SK-N-MC (cell line): Measurements from ENCODE around the gene SMAD7.

Source experiments
- EZH2 ChIP-seq: fragments of 200-600 bp; sonication (generic); IDR thresholded peaks from one replicate; pipeline ENCODE4 v1.6.1; 2017; ENCODE audit warnings: antibody characterized with exemption
- POLR2AphosphoS5 ChIP-seq: IDR thresholded peaks from 2 replicates; pipeline ENCODE4 v1.6.1; 2012; ENCODE audit warnings: mild to moderate bottlenecking, low read depth, low read length, borderline replicate concordance

DNA sequence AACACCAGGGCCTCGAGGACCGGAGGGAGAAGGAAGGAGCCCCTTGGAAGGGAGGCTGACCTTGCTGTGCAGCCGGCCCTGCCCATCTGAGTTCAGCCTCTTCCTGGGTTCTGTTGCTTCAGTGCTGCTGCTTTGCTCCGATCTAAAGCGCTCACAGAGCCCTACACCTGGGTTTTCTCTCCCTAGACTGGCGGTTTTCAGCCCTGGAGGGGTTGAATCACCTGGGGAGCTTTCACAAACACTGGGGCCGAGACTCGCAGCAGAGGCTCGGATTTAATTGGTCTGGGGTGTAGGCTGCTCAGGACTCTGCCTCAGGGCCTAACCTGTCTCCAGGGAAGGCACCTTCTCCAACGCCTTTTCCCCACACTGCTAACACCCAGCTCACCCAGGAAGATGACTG is 40.9 kb upstream of the SMAD7 start:
- no peak for TF ChIP-seq POLR2AphosphoS5
- TF ChIP-seq EZH2: no peak
